ENCODE measurements around the gene SLX9.
"Not testable (repeated sequence)": the region's sequence is repeated elsewhere in the genome, so short reads cannot be mapped to it uniquely, and the experiment has no call there.

The SLX9 gene

DNA sequence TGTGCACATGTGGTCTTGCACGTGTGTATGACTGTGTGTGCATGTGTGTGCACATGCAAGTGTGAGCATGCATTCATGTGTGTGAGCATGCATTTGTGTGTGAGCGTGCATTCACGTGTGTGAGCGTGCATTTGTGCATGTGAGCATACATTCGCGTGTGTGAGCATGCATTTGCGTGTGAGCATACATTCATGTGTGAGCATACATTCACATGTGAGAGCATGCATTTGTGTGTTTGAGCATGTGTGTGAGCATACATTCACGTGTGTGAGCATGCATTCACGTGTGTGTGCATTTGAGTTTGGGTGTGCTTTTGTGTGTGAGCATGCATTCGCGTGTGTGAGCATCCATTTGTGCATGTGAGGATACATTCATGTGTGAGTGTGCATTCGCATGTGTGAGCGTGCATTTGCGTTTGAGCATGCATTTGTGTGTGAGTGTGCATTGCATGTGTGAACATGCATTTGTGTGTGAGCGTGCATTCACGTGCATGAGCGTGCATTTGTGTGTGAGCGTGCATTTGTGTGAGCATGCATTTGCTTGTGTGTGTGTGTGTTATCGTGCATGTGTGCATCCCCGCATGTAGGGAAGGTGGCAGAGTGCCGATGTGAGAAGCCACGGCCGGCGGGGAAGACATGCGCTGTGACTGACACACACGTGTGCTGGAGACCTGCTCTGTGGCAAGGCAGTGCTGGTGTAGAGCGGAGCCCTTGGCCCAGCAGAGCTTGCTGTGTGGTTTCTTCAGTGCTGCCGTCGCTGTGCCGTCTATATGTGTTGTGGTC lies 37.4 kb upstream of the SLX9 start:
- DNase-seq, result no peak

DNA sequence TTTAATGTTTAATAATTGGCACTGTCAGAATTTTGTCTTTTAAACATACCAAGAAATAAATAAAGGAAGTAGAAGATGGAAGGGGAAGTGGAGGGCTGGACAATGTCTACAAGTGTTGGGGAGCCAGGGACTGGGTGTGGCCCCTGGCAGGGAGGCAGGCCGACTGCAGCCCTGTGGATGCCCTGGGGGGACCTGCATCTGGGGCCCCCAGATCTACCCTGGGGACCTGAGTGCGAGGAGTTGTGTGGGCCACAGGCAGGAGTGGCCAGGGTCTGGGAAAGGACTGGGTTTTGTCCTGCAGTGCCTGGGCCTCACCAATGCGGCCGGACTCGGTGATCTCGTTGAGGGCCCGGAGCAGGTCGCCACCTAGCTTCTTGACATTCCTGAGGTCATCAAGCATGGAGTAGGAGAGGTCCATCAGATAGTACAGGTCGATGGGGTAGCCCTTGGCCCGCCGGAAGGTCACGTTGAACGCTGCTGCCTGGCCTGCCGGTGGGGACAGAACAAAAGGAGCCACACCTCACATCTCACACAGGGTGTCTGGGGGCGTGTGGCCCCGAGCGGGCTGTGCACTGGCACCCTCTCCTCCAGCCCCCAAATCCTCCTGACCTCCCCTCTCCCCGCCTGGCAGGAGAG lies 36.7 kb upstream of the SLX9 start:
- no peak for DNase-seq

DNA sequence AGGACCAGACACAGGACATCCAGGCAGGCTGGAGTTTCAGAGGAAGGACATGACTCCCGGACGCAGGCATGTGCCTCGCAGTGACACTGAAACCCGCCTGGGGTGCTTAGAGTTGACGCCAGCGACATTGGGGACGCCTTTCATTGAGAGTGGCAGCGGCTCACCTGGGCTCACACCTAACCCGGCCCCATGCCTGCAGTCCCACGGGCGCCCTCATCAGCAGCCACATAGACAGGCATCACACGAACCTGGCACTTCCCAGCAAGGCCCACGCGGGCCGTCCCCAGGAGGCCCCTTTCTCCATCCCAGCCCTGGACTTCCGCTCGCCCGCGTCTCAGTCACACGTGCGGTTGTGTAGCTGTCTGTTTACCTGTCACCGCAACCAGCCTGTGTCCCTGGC lies 36.1 kb upstream of the SLX9 start:
- no peak for DNase-seq

DNA sequence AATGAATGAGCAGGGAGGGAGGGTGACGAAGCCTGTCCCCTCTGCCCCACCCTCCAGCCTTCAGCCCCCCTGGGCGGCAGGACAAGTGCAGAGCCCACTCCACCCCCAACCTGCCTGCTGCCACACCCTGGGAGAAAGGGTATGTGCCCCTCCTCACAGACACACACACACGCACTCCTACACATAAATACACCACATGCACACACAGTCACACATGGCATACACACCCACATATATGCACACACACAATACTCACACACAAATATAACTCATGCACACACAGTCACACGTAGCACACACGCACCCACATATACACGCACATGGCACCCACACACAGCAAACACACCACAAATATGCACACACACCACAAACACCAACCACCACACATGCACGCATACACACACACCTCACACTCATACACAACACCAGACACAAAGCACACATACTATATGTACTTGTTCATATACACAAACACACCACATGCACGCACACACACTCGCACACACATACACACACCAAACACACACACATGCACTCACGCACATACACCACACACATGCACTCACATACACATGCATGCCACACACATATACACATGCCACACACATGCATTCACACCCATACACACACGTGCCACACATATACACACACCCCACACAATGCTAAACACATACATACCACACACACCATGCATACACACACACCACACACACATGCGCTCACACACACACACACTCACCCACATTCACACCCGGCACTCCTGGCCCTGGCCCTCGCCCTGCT lies 35.5 kb upstream of the SLX9 start:
- DNase-seq, result no peak

DNA sequence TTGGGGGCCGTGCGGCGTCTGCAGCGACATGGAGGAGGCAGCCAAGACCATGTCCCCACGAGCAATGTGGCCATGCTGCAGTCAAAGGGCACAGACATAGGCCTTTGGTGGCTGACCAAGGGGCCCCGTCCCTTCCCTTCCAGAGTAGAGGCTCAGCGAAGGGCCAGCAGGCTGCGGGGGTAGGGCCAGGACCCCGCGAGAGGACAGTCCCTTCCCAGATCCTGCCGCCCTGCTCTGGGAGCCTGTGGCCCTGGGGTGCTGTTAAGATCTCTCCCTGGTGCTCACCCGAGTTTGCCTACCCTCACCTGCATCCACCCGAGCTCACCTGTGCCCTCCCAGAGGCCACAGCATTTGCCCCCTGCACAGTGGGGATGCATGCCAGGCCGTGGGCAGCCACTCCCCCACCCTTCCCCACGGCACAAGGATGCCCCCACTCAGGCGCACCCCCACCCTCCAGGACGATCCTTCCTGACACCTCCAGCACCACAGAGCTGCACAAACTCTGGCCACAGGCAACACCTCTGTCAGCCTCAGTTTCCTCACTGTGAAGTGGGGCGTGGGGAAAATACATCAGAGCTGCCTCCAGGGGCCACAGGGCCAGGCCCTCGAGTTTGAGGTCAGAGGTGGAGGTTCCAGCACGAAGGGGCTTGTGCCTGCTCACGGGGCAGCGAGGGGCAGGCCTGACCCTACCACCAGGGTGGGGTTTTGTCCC lies 34.7 kb upstream of the SLX9 start:
- no peak for DNase-seq

DNA sequence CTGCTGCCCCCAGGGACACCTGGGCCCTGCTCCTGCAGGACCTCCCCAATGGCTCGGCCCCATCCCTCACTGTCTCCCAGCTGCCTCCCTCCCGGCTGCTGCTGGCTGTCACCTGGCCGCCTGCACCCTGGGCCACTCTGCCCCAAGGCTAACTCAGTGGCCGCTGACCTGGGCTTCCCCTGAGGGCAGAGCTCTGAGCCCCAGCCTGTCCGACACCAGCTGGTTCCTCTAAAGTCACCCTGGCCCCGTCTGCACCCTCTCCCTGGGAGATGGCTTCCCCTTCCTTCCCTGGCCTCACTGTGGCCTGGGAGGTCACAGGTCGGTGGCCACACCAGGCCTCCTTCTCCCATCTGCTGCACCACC lies 34.1 kb upstream of the SLX9 start:
- DNase-seq, result no peak

DNA sequence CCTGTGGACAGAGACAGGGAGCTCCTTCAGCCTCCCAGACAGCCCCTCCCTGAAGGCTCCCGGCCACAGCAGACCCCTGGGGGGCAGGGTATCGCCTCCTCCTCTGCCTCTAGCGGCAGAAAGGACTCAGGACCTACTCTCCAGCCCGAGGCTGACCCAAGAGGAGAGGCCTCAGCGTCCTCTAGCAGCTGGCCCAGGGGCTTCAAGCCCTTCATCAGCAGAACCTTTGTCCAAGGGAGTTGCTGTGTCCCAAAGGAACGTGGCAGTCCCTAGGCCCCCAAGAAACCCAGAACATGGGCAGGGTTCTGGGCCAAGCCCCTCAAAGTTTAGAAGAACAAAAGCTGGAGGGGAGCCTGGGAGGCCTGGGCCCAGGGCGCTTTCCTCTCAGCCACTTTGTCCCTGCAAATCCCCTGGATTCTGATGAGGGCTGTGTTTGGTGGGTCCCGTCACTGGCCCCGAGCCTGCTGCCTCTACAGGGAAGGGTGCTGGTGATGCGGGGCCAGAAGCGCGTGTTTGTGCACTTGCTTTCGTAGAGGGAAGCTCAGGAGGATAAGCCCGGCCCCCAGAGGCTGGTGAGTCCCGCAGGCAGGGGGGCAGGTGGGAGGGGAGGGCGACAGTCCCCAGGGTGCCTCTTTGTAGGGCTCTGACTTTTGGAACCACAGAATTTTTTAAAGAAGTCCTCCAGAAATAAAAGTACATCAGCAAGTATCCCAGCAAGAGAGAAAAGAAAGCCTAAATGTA lies 32.4 kb upstream of the SLX9 start:
- no peak for DNase-seq

DNA sequence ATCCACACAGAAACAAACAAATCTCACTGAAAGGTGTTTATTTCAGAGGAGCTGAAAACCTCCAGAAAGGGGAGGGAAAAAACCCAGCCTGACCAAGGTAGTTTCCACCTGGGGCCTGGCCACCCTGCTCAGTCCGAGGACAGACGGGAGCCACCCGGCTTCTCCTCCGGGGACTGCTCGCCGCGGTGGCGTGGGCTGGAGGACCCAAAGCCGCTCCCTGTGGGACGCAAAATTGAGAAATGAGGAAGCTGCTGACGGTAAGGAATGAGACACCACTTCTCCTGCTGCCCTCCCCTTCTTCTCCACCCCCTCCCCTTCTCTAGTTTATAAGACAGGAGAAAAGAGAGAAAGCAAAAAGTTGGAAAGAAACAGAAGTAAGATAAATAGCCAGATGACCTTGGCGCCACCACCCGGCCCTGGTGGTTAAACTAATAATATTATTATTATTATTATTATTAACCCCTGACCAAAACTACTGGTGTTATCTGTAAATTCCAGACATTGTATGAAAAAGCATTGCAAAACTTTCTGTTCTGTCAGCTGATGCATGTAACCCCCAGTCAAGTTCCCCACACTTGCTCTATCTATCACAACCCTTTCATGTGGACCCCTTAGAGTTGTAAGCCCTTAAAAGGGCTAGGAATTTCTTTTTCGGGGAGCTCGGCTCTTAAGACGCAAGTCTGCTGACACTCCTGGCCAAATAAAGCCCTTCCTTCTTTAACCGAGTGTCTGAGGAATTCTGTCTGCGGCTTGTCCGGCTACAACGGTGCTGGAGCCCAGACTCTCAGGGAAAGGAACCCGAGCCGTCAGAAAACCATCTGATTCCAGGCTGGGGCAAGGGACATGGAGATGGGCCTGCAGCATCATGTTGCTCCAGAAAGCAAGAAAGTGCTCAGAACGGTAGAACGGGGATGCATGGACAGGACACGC lies 31.6 kb upstream of the SLX9 start:
- DNase-seq, result no peak

DNA sequence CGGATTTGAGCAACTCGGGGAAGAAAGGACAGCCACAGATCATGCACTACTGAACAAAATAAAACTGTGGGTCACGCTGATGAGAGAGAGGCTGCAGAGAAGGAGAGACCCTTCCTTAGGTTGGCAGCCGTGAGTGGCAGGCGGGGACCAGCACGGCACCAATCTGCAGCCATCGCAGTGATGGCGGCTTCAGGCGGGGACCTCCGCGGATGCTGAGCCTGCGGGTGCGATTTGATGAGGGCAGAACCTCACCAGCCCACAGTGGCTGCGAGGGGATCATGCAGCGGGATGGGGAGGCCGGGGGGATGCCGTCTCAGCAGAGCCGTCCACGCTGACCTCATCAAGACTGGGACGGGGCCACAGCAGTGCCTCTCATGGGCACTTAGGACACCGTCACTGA lies 30.9 kb upstream of the SLX9 start:
- no peak for DNase-seq

DNA sequence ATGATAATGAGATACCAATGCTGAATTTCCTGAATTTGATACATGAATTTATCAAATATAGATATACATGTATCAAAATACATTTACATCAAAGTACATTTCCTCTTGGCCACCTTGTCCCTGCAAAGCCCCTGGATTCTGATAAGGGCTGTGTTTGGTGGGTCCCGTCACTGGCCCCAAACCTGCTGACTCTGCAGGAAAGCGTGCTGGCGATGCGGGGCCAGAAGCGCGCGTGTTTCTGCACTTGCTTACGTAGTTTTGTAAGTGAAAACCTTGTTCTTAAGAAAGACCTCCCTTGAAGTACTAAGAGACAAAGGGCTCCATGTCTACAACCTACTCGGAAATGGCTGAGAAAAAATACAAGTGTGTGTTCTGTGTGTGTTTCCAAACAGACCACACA lies 30.1 kb upstream of the SLX9 start:
- DNase-seq, result no peak

DNA sequence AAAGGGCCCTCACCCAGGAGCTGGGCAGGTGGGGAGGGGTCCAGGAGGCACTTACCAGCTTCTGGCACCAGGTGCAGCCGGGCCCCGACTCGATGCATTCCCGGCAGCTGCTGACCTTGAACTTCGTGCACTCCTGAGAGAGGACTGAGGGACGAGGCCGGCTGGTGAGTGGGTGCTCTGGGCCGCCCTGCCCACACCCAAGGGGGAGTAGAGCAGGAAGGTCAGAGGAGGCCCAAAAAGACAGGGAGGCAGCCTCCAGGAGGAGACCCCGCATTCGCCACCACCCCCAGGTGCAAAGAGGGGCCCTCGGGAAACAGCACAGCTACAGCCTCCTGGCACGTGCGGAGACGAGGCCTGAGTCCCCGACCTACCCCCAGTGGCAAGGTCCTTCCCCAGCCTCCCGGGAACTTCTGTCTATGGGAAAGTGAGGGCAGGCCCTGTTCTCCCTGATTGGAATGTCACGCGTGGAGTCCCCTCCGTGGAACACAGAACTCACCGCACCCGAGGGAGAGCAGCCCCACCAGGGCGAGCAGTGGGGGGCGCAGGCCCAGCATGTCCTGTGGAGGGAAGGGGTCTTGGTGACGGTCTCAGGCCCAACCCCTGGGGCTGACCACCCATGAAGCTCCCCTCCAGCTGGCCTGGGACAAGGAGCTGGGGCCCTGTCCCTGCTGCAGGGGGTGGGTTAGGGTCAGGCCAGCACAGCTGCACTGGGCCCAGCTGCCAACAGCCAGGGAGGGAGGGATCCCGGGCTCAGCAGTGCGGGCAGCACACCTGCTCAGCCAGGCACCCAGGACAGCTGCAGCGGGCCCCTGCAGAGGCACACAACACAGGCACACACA lies 29.4 kb upstream of the SLX9 start:
- no peak for DNase-seq

DNA sequence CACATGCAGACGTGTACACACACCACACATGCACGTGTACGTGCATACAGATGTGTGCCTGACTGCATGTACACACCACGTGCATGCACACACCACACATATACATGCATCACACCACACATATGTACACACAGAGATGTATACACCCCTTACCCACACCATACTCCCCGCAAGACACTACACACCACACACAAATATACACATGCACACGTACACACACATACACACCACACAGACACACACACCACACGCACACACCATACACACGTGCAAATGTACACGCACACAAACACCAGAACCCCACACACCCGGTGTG lies 28.8 kb upstream of the SLX9 start:
- no peak for DNase-seq

DNA sequence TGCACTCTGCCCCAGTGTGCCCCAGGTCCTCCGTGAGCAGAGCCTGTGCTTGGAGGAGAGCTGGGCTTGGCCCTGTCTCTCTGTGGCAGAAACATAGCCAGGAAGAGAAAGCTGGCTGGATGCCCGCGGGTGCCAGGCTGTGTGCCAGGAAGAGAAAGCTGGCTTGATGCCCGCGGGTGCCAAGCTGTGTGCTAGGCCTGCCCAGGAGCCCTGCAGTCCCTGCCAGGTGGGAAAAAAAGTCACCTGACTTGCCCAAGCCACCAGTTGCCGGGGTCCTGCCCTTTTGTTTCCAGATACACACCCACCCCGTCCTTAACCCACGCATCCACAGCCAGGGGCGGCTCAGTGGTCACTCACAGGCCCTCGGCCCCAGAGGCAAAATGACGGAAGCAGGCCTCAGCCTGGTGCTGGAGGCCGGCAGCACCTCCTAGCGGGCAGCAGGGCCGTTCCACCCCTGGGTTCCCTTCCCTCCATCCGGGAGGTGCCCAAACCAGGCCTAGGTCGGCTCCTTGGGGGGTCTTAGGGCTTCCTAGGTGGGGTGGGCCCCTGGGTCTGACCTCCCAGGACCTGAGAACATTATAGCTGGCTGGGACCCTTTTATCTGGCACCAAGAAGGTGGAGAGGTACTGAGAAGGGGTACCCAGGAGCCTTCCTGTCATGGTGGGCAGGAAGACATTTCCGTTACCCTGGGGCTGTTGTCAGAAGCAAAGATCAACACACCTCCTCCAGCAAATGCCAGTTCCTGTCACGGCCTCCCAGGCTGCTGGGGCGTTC lies 28.3 kb upstream of the SLX9 start:
- no peak for DNase-seq

DNA sequence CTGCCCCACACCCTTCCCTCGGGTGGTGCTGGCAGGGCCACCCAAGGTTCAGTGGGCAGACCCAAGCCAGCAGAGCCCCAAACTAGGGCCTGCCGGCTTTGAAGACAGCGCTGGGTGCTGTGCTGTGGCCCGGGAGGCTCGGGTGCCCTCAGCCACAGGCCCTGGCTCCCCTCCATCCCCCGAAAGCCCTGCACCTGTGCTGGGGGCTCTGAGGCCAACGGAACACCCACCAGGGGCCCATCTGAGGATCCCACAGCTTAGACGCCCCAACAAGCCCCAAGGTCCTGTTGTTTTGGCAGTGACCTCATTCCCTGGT lies 27.7 kb upstream of the SLX9 start:
- DNase-seq, result no peak

DNA sequence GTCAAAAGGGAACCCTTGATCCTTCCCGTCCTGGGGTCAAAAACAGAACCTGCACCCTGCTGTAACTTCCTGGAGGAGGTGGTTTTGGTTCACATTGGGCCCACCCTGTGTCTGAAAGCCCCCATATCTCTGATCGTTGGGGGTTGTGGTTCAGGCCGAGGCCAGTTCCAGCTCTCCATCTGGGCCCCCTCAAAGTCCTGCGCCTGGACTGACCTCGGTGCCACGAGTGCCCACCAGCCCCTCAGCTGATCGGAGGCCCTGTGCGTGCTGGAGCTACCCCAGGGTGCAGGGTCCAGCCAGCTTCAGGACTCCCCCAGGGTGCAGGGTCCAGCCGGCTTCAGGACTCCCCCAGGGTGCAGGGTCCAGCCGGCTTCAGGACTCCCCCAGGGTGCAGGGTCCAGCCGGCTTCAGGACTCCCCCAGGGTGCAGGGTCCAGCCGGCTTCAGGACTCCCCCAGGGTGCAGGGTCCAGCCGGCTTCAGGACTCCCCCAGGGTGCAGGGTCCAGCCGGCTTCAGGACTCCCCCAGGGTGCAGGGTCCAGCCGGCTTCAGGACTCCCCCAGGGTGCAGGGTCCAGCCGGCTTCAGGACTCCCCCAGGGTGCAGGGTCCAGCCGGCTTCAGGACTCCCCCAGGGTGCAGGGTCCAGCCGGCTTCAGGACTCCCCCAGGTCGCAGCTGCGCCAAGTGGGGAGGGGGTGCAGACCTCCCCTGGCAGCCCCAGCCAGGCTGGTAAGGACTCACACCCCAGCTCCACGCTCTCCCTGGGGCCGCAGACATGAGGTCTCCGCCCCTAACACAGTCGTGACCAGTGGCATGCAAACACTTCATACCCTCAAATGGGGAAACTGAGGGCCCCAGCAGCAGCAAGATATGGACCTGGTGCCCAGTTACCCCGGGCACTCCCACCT lies 27.1 kb upstream of the SLX9 start:
- not testable (repeated sequence) for DNase-seq

DNA sequence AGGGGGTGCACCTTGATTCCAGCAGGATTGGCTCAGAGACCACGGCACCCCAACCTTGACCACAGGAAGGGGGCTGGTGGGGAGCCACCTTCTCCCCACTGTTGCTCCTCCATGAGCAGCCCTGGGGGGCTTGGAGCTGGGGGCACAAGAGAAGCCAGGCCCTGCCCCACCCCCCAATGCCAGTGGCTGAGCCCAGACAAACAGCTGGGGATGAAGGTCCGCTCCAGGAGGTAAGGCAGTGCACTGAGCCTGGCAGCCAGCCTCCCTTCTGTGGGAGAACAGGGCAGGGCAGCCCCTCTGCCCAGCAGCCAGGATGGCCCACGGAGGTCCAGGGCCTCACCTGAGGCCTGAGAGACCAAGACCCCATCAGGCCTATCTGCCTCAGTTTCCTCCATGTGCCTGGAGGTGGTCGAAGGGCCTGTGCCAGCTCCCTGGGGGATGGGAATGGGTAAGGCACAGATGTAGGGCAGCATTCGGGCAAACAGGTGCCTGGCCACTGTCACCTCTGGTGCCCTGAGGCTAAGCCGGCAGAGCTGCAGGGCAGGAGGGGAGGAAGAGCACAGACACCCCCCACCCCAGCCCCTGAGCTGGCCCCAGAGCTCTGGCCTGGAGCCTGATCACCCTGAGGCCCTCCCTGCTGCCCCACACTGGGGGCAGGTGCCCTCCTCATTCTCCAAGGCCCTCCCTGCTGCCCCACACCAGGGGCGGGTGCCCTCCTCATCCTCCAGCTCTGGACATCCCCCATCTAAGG lies 26.2 kb upstream of the SLX9 start:
- no peak for DNase-seq

DNA sequence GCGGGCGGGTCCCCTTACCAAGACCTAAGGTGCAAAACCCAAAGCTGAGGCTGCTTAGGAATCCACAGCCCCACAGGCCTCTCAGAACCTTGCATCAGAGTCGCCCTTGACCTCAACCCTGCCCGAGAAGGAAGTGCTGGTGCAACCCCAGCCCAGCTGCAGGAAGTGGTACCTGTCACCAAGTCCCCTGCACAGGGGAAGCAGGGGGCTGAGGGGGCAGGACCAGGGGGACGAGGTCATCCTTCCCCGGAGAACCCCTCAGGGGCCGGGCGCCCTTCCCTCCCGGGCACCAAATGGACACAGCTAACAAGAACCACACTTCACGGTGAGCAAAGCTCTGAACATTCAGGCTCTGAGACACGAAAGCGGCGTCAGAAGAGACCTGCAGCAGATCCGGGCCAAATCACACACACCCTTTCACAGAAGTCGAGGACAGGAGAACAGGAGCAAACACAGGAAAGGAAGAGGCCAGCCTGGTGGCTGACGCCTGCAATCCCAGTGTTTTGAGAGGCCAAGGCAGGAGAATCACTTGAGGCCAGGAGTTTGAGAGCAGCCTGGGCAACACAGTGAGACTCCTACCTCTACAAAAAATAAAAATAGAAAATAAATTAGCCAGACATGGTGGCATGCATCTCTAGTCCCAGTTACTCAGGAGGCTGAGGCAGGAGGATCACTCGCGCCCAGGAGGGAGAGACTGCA lies 25.5 kb upstream of the SLX9 start:
- DNase-seq, result no peak

DNA sequence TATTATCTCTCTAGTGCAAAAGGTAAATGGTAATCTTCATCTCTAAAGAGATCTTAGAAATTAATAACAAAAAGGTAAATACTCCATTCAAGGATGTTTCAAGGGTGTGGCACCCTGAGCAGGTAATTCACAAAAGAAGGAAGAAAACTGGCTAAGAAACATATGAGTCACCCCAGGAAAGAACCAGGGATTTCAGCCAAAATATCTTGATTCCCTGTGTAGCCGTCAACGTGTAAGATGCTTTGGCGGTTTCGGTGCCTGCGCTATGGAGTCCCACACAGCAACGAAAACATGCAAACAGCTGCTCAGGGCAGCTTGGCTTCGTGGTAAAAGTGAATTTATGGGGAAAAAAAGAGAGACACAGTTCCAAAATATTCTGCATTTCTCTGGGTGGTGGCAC lies 22.9 kb upstream of the SLX9 start:
- no peak for DNase-seq

All from SIG-M5 (cell line).